Central memory CD8-positive, alpha-beta T cell (primary cell): Measurements from ENCODE around the gene MOCOS.
"Not testable (repeated sequence)": the region's sequence is repeated elsewhere in the genome, so short reads cannot be mapped to it uniquely, and the experiment has no call there.

ENCODE experiments used
- ATAC-seq: fragments of 150-1000 bp; cut with Tn5 transposase; replicated peaks from 2 replicates; pipeline ENCODE4 v1.10.0; 2022; ENCODE audit warnings: mild to moderate bottlenecking, moderate FRiP score, moderate number of reproducible peaks; ENCODE audit not compliant: poor library complexity, severe bottlenecking; ENCODE audit errors: extremely low read depth
- DNase-seq, 2 donors: peaks; one replicate each; pipeline ENCODE4 v3.0.0; 2021; ENCODE audit warnings: low spot score in 2 of 2
- H3K27ac Mint-ChIP-seq: one replicate; pipeline ENCODE4 v1.8.0; 2022; ENCODE audit warnings: low read depth, mild to moderate bottlenecking, moderate library complexity, mixed read lengths
- H3K27me3 Mint-ChIP-seq: one replicate; pipeline ENCODE4 v1.8.0; 2022; ENCODE audit warnings: mixed read lengths
- H3K36me3 Mint-ChIP-seq: one replicate; pipeline ENCODE4 v1.8.0; 2022; ENCODE audit warnings: mild to moderate bottlenecking, moderate library complexity, mixed read lengths; ENCODE audit not compliant: insufficient read depth
- H3K4me1 Mint-ChIP-seq: one replicate; pipeline ENCODE4 v1.8.0; 2022; ENCODE audit warnings: mixed read lengths
- H3K4me3 Mint-ChIP-seq: one replicate; pipeline ENCODE4 v1.8.0; 2022; ENCODE audit warnings: mild to moderate bottlenecking, moderate library complexity, mixed read lengths
- H3K9me3 Mint-ChIP-seq: one replicate; pipeline ENCODE4 v1.8.0; 2022; ENCODE audit warnings: mixed read lengths

MOCOS gene

GRCh38 chr18:36196238-36196995 is 9.1 kb downstream of the MOCOS start:
- no peak for DNase-seq
- no peak overlapping the region for H3K27ac Mint-ChIP-seq

GRCh38 chr18:36197511-36198166 is 10.3 kb downstream of the MOCOS start:
- H3K4me1 Mint-ChIP-seq, result no peaks in the 10 kb centered on the region
- no peak overlapping the region for H3K4me3 Mint-ChIP-seq
- H3K36me3 Mint-ChIP-seq, result no peaks in the 10 kb centered on the region
- H3K27ac Mint-ChIP-seq, result no peak overlapping the region
- peaks cover 18% of the 10 kb centered on the region for H3K27me3 Mint-ChIP-seq
- DNase-seq, result no peak
- H3K9me3 Mint-ChIP-seq, result no peaks in the 10 kb centered on the region
- no peak for ATAC-seq

More at GRCh38 chr18:36196238-36196995, 9.1 kb downstream of the MOCOS start:
- Mint-ChIP-seq H3K4me1 (no peaks in the 10 kb centered on the region), H3K9me3 (no peaks in the 10 kb centered on the region), H3K27me3 (peaks cover 18% of the 10 kb centered on the region), H3K4me3 (no peak overlapping the region), H3K36me3 (no peaks in the 10 kb centered on the region)
- no peak for ATAC-seq

- Mint-ChIP-seq H3K27me3 (peaks cover 21% of the 10 kb centered on the region), H3K27ac (no peak overlapping the region), H3K36me3 (no peaks in the 10 kb centered on the region), H3K4me3 (no peak overlapping the region), H3K9me3 (no peaks in the 10 kb centered on the region), H3K4me1 (no peaks in the 10 kb centered on the region)
- DNase-seq (no peak), ATAC-seq (no peak)
These were observed 12.5 kb downstream of the MOCOS start for GRCh38 chr18:36199691-36200295.

GRCh38 chr18:36200354-36200771 is 13.1 kb downstream of the MOCOS start:
- peaks cover 16% of the 10 kb centered on the region for H3K27me3 Mint-ChIP-seq
- H3K36me3 Mint-ChIP-seq, result no peaks in the 10 kb centered on the region
- no peaks in the 10 kb centered on the region for H3K9me3 Mint-ChIP-seq
- DNase-seq (no peak), ATAC-seq (no peak)
- H3K4me1 Mint-ChIP-seq, result no peaks in the 10 kb centered on the region
- no peak overlapping the region for H3K4me3 Mint-ChIP-seq
- no peak overlapping the region for H3K27ac Mint-ChIP-seq

GRCh38 chr18:36201765-36202164 is 14.5 kb downstream of the MOCOS start:
- DNase-seq (no peak), ATAC-seq (no peak)
- H3K36me3 Mint-ChIP-seq, result no peaks in the 10 kb centered on the region
- H3K4me1 Mint-ChIP-seq, result no peaks in the 10 kb centered on the region
- no peaks in the 10 kb centered on the region for H3K9me3 Mint-ChIP-seq
- H3K27me3 Mint-ChIP-seq, result peaks cover 10% of the 10 kb centered on the region
- H3K27ac Mint-ChIP-seq, result no peak overlapping the region
- H3K4me3 Mint-ChIP-seq, result no peak overlapping the region

GRCh38 chr18:36203360-36203895 is 16.1 kb downstream of the MOCOS start:
- Mint-ChIP-seq H3K36me3 (no peaks in the 10 kb centered on the region), H3K4me3 (no peak overlapping the region), H3K27ac (no peak overlapping the region), H3K27me3 (peaks cover 10% of the 10 kb centered on the region), H3K4me1 (no peaks in the 10 kb centered on the region), H3K9me3 (no peaks in the 10 kb centered on the region)
- DNase-seq (no peak), ATAC-seq (no peak)

- no peaks in the 10 kb centered on the region for H3K4me1 Mint-ChIP-seq
- DNase-seq (no peak), ATAC-seq (no peak)
- H3K4me3 Mint-ChIP-seq, result no peak overlapping the region
- no peaks in the 10 kb centered on the region for H3K36me3 Mint-ChIP-seq
- H3K27me3 Mint-ChIP-seq, result peaks cover 10% of the 10 kb centered on the region
- no peak overlapping the region for H3K27ac Mint-ChIP-seq
- H3K9me3 Mint-ChIP-seq, result no peaks in the 10 kb centered on the region
These were observed 17.9 kb downstream of the MOCOS start for GRCh38 chr18:36205166-36205565.

GRCh38 chr18:36207303-36207702 is 20.0 kb downstream of the MOCOS start:
- Mint-ChIP-seq H3K4me1 (no peaks in the 10 kb centered on the region), H3K27me3 (peaks cover 17% of the 10 kb centered on the region), H3K27ac (no peak overlapping the region), H3K9me3 (no peaks in the 10 kb centered on the region), H3K4me3 (no peak overlapping the region), H3K36me3 (no peaks in the 10 kb centered on the region)
- ATAC-seq, result no peak
- no peak for DNase-seq

GRCh38 chr18:36207969-36208368 is 20.7 kb downstream of the MOCOS start:
- not testable (repeated sequence) for H3K9me3 Mint-ChIP-seq, ATAC-seq, H3K27ac Mint-ChIP-seq, DNase-seq, H3K4me1 Mint-ChIP-seq, H3K36me3 Mint-ChIP-seq, H3K4me3 Mint-ChIP-seq
- peaks cover 17% of the 10 kb centered on the region for H3K27me3 Mint-ChIP-seq

GRCh38 chr18:36211612-36212065 is 24.3 kb downstream of the MOCOS start:
- no peaks in the 10 kb centered on the region for H3K9me3 Mint-ChIP-seq
- peaks cover 36% of the 10 kb centered on the region for H3K27me3 Mint-ChIP-seq
- ATAC-seq (no peak), DNase-seq (no peak)
- no peak overlapping the region for H3K27ac Mint-ChIP-seq
- H3K4me1 Mint-ChIP-seq, result no peaks in the 10 kb centered on the region
- no peaks in the 10 kb centered on the region for H3K36me3 Mint-ChIP-seq
- H3K4me3 Mint-ChIP-seq, result no peak overlapping the region

- Mint-ChIP-seq H3K27ac (no peak overlapping the region), H3K4me1 (no peaks in the 10 kb centered on the region), H3K36me3 (no peaks in the 10 kb centered on the region), H3K4me3 (no peak overlapping the region), H3K27me3 (peaks cover 37% of the 10 kb centered on the region), H3K9me3 (no peaks in the 10 kb centered on the region)
- DNase-seq (no peak), ATAC-seq (no peak)
These were observed 25.2 kb downstream of the MOCOS start for GRCh38 chr18:36212301-36213171.

- Mint-ChIP-seq H3K4me3 (no peak overlapping the region), H3K36me3 (no peaks in the 10 kb centered on the region), H3K4me1 (no peaks in the 10 kb centered on the region), H3K27ac (no peak overlapping the region), H3K9me3 (no peaks in the 10 kb centered on the region), H3K27me3 (peaks cover 39% of the 10 kb centered on the region)
- DNase-seq (no peak), ATAC-seq (no peak)
These were observed 27.5 kb downstream of the MOCOS start for GRCh38 chr18:36214811-36215210.
